ENCODE measurements around the gene FTCDNL1.

DNA sequence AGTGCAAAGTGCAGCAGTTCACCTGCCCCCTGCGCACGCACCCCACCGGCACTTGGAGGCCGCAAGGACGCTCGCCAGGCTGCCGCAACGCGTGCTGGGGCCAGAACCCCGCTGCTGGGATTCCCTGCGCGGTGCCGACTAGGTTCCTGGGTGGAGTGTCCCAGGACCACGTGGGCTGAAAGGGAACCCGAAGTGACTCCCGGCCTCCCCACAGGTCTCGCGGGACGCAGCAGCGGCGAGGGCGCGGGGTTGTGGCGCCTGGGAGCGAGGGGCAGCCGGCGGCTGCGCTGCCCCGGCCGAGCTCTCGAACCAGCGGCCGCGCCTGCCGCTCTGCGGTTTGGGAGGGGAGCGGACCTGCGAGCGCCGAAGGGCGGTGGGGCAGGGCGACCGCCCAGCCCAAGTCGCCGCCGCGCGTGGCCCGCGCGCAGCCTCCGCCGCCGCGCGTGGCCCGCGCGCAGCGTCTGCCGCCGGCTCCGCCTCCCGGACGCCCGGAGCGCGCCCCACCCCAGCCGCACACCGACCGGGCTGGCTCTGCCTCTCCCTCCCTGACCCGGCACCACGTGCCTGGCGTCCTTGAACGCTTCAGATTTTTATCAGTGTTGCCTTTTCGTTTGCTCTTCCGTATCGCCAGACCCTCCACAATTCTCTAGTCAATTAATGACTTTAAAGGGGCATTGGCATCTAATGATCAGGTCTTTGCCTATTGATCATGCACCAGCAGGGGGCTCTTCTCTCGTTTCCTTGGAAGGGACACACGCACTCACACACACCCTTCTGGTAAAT is at the start of gene FTCDNL1:
- TF ChIP-seq POLR2A (IDR thresholded peaks at IDR 0.05) (peak; percentile 73 to 80), CTCF (IDR thresholded peaks at IDR 0.05 in 4 of 5, conservative IDR thresholded peaks at IDR 0.05 in 1 of 5) (peak; percentile 34 to 64 (median 49))
